Measurements from ENCODE around the gene OR2A12. TPM values are rescaled to one million over a fixed set of nuclear protein-coding genes. Genes with fewer than 3 reads are reported as not detected.

OR2A12 gene
- total and polyA plus RNA-seq, 2 of the 13 experiments (the other 11 are each of a cell fraction or from before 2014, with no cell fraction given), result 0.18 TPM; not detected in 1

DNA sequence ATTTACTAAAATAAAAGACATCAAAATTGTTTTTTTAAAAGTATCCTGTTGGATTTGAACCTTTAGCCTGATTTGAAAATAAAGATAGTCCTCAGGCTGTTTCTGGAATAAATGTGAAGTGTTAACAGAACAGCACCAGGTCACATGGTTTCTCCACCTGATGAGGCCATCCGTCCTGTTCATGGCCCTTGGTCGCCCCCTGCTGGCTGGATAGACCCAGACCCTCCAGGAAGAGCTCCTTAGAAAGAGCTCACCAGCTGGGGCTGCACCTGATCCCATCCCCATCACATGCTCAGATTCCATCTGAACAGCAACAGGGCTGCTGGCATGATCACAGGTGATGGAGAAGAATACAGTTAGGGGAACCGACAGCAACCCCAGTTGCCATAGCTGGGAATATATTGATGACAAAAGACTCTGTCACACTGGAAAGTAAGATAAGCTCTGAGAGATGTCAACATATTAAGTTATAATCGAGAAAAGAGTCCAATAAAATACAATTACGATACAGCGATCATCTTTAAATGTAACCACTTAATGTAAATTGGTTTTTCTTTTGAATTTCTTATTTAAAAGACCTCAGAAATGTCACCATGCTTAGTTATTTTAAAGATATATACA, 41.7 kb downstream of the OR2A12 start (continued):
- TF ChIP-seq, protein P1, sequence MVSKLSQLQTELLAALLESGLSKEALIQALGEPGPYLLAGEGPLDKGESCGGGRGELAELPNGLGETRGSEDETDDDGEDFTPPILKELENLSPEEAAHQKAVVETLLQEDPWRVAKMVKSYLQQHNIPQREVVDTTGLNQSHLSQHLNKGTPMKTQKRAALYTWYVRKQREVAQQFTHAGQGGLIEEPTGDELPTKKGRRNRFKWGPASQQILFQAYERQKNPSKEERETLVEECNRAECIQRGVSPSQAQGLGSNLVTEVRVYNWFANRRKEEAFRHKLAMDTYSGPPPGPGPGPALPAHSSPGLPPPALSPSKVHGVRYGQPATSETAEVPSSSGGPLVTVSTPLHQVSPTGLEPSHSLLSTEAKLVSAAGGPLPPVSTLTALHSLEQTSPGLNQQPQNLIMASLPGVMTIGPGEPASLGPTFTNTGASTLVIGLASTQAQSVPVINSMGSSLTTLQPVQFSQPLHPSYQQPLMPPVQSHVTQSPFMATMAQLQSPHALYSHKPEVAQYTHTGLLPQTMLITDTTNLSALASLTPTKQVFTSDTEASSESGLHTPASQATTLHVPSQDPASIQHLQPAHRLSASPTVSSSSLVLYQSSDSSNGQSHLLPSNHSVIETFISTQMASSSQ (IDR thresholded peaks at IDR 0.05; ENCODE audit: low read depth), result no peak
- TF ChIP-seq, protein P1 (CRISPR knock-in tag; IDR thresholded peaks at IDR 0.05; ENCODE audit: borderline replicate concordance), result no peak
- no peak for TF ChIP-seq ATM (IDR thresholded peaks at IDR 0.05; ENCODE audit: borderline replicate concordance)
- no peak for TF ChIP-seq RFXAP (CRISPR knock-in tag; IDR thresholded peaks at IDR 0.05; ENCODE audit: borderline replicate concordance)
- TF ChIP-seq RELA (CRISPR knock-in tag; IDR thresholded peaks at IDR 0.05), result no peak
- TF ChIP-seq, protein P2, sequence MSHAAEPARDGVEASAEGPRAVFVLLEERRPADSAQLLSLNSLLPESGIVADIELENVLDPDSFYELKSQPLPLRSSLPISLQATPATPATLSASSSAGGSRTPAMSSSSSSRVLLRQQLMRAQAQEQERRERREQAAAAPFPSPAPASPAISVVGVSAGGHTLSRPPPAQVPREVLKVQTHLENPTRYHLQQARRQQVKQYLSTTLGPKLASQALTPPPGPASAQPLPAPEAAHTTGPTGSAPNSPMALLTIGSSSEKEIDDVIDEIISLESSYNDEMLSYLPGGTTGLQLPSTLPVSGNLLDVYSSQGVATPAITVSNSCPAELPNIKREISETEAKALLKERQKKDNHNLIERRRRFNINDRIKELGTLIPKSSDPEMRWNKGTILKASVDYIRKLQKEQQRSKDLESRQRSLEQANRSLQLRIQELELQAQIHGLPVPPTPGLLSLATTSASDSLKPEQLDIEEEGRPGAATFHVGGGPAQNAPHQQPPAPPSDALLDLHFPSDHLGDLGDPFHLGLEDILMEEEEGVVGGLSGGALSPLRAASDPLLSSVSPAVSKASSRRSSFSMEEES (CRISPR knock-in tag; IDR thresholded peaks at IDR 0.05), result peak; percentile 62
- no peak for TF ChIP-seq ZNF570 (CRISPR knock-in tag; IDR thresholded peaks at IDR 0.05; ENCODE audit: borderline replicate concordance)
- TF ChIP-seq HHEX (CRISPR knock-in tag; IDR thresholded peaks at IDR 0.05), result no peak
- peak; percentile 36; the same call in 1 of the 2 replicates for TF ChIP-seq SALL1 (CRISPR knock-in tag; IDR thresholded peaks at IDR 0.05)
- no peak for TF ChIP-seq REST (IDR thresholded peaks at IDR 0.05; ENCODE audit: borderline replicate concordance in 1 of 2, low read depth in 1 of 2, low read length in 2 of 2)
- TF ChIP-seq RAD51 (IDR thresholded peaks at IDR 0.05; ENCODE audit: borderline replicate concordance), result peak; percentile 42; the same call in 1 of the 2 replicates
- no peak for TF ChIP-seq ISL2 (CRISPR knock-in tag; IDR thresholded peaks at IDR 0.05)
- TF ChIP-seq, protein P3, sequence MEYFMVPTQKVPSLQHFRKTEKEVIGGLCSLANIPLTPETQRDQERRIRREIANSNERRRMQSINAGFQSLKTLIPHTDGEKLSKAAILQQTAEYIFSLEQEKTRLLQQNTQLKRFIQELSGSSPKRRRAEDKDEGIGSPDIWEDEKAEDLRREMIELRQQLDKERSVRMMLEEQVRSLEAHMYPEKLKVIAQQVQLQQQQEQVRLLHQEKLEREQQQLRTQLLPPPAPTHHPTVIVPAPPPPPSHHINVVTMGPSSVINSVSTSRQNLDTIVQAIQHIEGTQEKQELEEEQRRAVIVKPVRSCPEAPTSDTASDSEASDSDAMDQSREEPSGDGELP (IDR thresholded peaks at IDR 0.05; ENCODE audit: borderline replicate concordance, low read depth), result peak; percentile 87
- TF ChIP-seq, protein P4, sequence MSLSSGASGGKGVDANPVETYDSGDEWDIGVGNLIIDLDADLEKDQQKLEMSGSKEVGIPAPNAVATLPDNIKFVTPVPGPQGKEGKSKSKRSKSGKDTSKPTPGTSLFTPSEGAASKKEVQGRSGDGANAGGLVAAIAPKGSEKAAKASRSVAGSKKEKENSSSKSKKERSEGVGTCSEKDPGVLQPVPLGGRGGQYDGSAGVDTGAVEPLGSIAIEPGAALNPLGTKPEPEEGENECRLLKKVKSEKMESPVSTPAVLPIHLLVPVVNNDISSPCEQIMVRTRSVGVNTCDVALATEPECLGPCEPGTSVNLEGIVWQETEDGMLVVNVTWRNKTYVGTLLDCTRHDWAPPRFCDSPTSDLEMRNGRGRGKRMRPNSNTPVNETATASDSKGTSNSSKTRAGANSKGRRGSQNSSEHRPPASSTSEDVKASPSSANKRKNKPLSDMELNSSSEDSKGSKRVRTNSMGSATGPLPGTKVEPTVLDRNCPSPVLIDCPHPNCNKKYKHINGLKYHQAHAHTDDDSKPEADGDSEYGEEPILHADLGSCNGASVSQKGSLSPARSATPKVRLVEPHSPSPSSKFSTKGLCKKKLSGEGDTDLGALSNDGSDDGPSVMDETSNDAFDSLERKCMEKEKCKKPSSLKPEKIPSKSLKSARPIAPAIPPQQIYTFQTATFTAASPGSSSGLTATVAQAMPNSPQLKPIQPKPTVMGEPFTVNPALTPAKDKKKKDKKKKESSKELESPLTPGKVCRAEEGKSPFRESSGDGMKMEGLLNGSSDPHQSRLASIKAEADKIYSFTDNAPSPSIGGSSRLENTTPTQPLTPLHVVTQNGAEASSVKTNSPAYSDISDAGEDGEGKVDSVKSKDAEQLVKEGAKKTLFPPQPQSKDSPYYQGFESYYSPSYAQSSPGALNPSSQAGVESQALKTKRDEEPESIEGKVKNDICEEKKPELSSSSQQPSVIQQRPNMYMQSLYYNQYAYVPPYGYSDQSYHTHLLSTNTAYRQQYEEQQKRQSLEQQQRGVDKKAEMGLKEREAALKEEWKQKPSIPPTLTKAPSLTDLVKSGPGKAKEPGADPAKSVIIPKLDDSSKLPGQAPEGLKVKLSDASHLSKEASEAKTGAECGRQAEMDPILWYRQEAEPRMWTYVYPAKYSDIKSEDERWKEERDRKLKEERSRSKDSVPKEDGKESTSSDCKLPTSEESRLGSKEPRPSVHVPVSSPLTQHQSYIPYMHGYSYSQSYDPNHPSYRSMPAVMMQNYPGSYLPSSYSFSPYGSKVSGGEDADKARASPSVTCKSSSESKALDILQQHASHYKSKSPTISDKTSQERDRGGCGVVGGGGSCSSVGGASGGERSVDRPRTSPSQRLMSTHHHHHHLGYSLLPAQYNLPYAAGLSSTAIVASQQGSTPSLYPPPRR (CRISPR knock-in tag; IDR thresholded peaks at IDR 0.05; ENCODE audit: borderline replicate concordance), result no peak
